ENCODE data around the gene OR2W3. TPM values are rescaled to one million over a fixed set of nuclear protein-coding genes. Genes with fewer than 3 reads are reported as not detected.

Gene OR2W3
- total RNA-seq = not detected

DNA sequence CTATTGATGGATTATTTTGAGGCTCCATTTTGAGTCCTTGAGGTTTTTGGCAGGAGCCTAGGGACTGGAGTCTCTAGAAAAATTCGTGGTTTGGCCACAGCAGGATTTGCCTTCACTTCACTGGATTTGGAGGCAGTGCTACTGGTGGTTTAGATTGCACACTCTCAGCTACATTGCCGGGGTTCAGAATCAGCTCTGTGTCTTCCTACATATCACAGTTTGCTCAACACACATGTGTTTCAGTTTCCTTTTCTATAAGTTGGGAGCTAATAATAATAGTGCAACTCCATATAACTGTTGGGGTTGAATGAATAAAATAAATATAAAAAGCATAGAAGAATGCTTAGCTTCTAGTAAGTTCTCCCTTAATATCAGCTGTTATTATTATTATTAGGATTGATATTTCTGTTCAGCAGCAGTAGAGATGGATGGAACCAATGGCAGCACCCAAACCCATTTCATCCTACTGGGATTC is at the start of gene OR2W3:
Gene OR2W3, plus strand, starts transcription at position 425 of the 475 bp plus-strand sequence. Its CDS starts 0 bp downstream, at position 425.
- DNase-seq (no peak), ATAC-seq (no peak)
- Mint-ChIP-seq H3K27me3 (ENCODE audit: low read depth) (no peaks in the 10 kb centered on the region), H3K4me1 (ENCODE audit: low read depth) (no peaks in the 10 kb centered on the region), H3K9me3 (no peaks in the 10 kb centered on the region), H3K36me3 (ENCODE audit: insufficient read depth) (no peaks in the 10 kb centered on the region), H3K4me3 (no peak within 1 kb of the TSS)

- no peak for ATAC-seq
- Mint-ChIP-seq H3K4me3 (no peak overlapping the region), H3K27me3 (ENCODE audit: low read depth) (no peaks in the 10 kb centered on the region), H3K9me3 (no peaks in the 10 kb centered on the region), H3K36me3 (ENCODE audit: insufficient read depth) (no peaks in the 10 kb centered on the region), H3K4me1 (ENCODE audit: low read depth) (no peaks in the 10 kb centered on the region)
- DNase-seq = no peak
Observed at GRCh38 chr1:247845693-247846017, 49.7 kb upstream of the OR2W3 start.

GRCh38 chr1:247848346-247848745 is 47.0 kb upstream of the OR2W3 start:
- Mint-ChIP-seq H3K36me3 (ENCODE audit: insufficient read depth) (no peaks in the 10 kb centered on the region), H3K4me3 (no peak overlapping the region), H3K9me3 (no peaks in the 10 kb centered on the region), H3K4me1 (ENCODE audit: low read depth) (no peaks in the 10 kb centered on the region), H3K27me3 (ENCODE audit: low read depth) (peaks cover 2% of the 10 kb centered on the region)
- DNase-seq (no peak), ATAC-seq (no peak)

- no peaks in the 10 kb centered on the region for H3K9me3 Mint-ChIP-seq
- ATAC-seq = no peak
- H3K4me3 Mint-ChIP-seq = no peak overlapping the region
- no peak for DNase-seq
- peaks cover 2% of the 10 kb centered on the region for H3K27me3 Mint-ChIP-seq (ENCODE audit: low read depth)
- no peaks in the 10 kb centered on the region for H3K4me1 Mint-ChIP-seq (ENCODE audit: low read depth)
- H3K36me3 Mint-ChIP-seq (ENCODE audit: insufficient read depth) = no peaks in the 10 kb centered on the region
Observed at GRCh38 chr1:247849616-247850015, 45.8 kb upstream of the OR2W3 start.

DNA sequence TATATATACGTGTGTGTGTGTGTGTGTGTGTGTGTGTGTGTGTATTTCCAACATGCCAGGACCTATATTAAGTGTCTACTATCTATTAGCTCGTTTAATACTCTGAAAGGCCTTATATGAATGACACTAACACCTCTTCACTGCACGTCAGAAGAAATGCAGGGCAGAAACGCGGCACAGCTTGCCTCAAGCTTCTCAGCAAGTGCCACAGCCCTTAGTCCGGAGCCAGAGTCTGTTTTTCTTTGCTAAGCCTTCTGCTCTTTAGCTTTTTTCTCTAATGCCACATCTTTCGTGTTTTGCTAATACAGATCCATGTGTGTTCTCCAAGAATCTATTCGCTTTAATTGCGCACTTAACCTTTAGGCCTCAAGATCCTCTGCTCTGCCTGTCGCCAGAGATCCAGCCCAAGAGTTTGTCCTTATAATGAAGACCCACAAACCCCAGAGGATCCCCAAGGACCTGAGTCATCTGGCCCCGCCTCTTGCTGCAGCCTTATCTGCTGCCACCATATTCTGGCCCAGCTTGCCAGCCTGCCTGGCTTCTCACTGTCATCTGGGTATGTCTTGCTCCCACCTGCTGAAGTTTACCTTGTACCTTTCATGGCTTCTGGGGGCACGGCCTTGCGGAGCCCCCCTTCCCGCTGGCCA is 40.4 kb upstream of the OR2W3 start:
- DNase-seq = no peak
- H3K4me3 Mint-ChIP-seq = no peak overlapping the region
- no peaks in the 10 kb centered on the region for H3K9me3 Mint-ChIP-seq
- H3K4me1 Mint-ChIP-seq (ENCODE audit: low read depth) = peaks cover 9% of the 10 kb centered on the region
- ATAC-seq = no peak
- peaks cover 20% of the 10 kb centered on the region for H3K27me3 Mint-ChIP-seq (ENCODE audit: low read depth)
- no peaks in the 10 kb centered on the region for H3K36me3 Mint-ChIP-seq (ENCODE audit: insufficient read depth)

GRCh38 chr1:247855911-247856310 is 39.5 kb upstream of the OR2W3 start:
- DNase-seq (no peak), ATAC-seq (no peak)
- H3K36me3 Mint-ChIP-seq (ENCODE audit: insufficient read depth) = no peaks in the 10 kb centered on the region
- no peaks in the 10 kb centered on the region for H3K9me3 Mint-ChIP-seq
- peaks cover 25% of the 10 kb centered on the region for H3K27me3 Mint-ChIP-seq (ENCODE audit: low read depth)
- peaks cover 9% of the 10 kb centered on the region for H3K4me1 Mint-ChIP-seq (ENCODE audit: low read depth)
- H3K4me3 Mint-ChIP-seq = no peak overlapping the region

GRCh38 chr1:247857069-247857984 is 38.1 kb upstream of the OR2W3 start, which contains the start of gene TRIM58:
TSS of gene TRIM58 (plus strand) at chr1:247857187. CDS start at chr1:247857247, 60 bp downstream.
- Mint-ChIP-seq H3K36me3 (ENCODE audit: insufficient read depth) (no peaks in the 10 kb centered on the region), H3K27me3 (ENCODE audit: low read depth) (peaks cover 30% of the 10 kb centered on the region), H3K4me3 (peak within 1 kb of the TSS; percentile 73), H3K4me1 (ENCODE audit: low read depth) (peaks cover 9% of the 10 kb centered on the region), H3K9me3 (no peaks in the 10 kb centered on the region)
- ATAC-seq (peak; percentile 77 to 83), DNase-seq (no peak)

DNA sequence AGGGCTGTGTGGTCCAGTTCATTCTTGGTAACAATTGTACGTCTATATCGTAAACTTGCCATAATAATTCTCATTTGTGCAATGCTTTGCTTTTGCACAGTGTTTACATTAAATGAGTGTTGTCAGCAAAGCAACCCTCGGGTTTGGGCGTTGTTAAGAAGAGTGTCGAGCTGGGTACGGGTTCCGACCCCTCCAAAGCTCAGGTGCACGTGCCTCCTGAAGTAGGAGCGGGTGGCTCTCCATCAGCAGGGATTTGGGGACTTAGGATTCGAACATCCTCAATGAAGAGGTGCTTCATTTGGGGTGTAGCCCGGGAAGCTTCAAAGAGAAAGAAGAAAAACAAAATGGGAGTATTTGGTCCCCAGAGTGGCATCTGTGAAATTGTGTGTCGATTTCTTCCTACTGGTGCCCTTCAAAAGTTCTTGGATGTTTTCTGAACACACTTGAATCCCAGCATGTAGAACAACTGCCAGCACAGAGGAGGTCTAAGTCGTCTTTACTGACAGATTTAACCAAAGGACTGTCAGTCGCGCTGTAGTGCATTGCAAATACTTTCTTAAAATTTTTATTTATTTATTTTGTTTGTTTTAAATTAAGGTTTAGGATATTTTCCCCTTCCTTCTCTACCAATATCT is 37.3 kb upstream of the OR2W3 start:
- Mint-ChIP-seq H3K9me3 (no peaks in the 10 kb centered on the region), H3K27me3 (ENCODE audit: low read depth) (peaks cover 30% of the 10 kb centered on the region), H3K4me3 (peak overlapping the region; percentile 73), H3K36me3 (ENCODE audit: insufficient read depth) (no peaks in the 10 kb centered on the region), H3K4me1 (ENCODE audit: low read depth) (peaks cover 9% of the 10 kb centered on the region)
- ATAC-seq (peak in 1 of 2 donors; percentile 9), DNase-seq (no peak)

DNA sequence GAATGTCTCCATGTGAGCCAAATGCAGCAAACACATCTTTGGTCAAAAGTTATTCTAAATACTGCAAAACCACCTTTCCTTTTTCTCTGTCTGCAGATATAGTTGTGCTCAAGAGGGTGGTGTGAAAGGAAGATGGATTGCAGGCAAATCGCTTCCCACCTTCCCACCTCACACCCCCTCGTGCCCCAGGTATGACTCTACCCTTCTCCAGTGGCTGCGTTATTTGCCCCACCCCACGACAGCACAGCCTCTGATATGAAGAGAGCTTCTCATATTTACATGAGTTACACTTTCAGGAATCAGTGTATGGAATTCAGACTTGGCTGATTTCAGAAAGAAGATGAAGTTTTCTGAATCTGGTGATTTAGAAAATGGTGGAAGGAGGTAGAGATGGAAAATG is 32.6 kb upstream of the OR2W3 start:
- H3K4me3 Mint-ChIP-seq = no peak overlapping the region
- no peak for DNase-seq
- H3K4me1 Mint-ChIP-seq (ENCODE audit: low read depth) = peaks cover 5% of the 10 kb centered on the region
- no peaks in the 10 kb centered on the region for H3K9me3 Mint-ChIP-seq
- no peak for ATAC-seq
- peaks cover 21% of the 10 kb centered on the region for H3K27me3 Mint-ChIP-seq (ENCODE audit: low read depth)
- H3K36me3 Mint-ChIP-seq (ENCODE audit: insufficient read depth) = no peaks in the 10 kb centered on the region

GRCh38 chr1:247864644-247865043 is 30.7 kb upstream of the OR2W3 start:
- ATAC-seq = no peak
- Mint-ChIP-seq H3K27me3 (ENCODE audit: low read depth) (peaks cover 14% of the 10 kb centered on the region), H3K36me3 (ENCODE audit: insufficient read depth) (no peaks in the 10 kb centered on the region), H3K4me1 (ENCODE audit: low read depth) (no peaks in the 10 kb centered on the region), H3K9me3 (peaks cover 2% of the 10 kb centered on the region), H3K4me3 (no peak overlapping the region)
- DNase-seq = no peak

DNA sequence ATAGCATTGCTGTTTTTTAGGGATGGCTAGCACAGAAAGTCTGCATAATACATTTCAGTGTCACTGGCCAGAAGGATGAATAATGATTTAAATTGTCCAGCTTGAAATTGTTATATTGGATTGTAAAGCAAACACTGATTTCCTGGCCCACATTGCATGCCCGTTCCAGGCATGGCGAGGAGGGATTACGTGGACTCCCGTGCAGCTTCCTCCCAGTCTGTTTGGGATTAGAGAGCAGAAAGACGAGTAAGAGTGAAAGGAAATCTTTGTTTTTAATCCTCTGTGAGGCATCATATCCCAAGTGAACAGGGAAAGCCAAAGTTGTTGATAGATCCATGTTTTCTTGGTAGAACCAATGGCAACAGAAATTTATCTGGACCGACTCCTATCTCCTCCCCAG is 30.0 kb upstream of the OR2W3 start:
- H3K4me3 Mint-ChIP-seq = no peak overlapping the region
- no peaks in the 10 kb centered on the region for H3K36me3 Mint-ChIP-seq (ENCODE audit: insufficient read depth)
- ATAC-seq (no peak), DNase-seq (no peak)
- H3K27me3 Mint-ChIP-seq (ENCODE audit: low read depth) = peaks cover 13% of the 10 kb centered on the region
- no peaks in the 10 kb centered on the region for H3K4me1 Mint-ChIP-seq (ENCODE audit: low read depth)
- peaks cover 3% of the 10 kb centered on the region for H3K9me3 Mint-ChIP-seq

GRCh38 chr1:247883346-247883745 is 12.0 kb upstream of the OR2W3 start:
- no peak for ATAC-seq
- H3K9me3 Mint-ChIP-seq = no peaks in the 10 kb centered on the region

GRCh38 chr1:247884797-247885413 is 10.5 kb upstream of the OR2W3 start:
- H3K9me3 Mint-ChIP-seq = no peaks in the 10 kb centered on the region
- no peaks in the 10 kb centered on the region for H3K27me3 Mint-ChIP-seq (ENCODE audit: low read depth)
- H3K36me3 Mint-ChIP-seq (ENCODE audit: insufficient read depth) = no peaks in the 10 kb centered on the region
- no peak for DNase-seq
- ATAC-seq = no peak
- H3K4me1 Mint-ChIP-seq (ENCODE audit: low read depth) = no peaks in the 10 kb centered on the region
- no peak overlapping the region for H3K4me3 Mint-ChIP-seq

More at GRCh38 chr1:247883346-247883745, 12.0 kb upstream of the OR2W3 start:
- no peaks in the 10 kb centered on the region for H3K27me3 Mint-ChIP-seq (ENCODE audit: low read depth)
- DNase-seq = no peak
- no peak overlapping the region for H3K4me3 Mint-ChIP-seq
- H3K4me1 Mint-ChIP-seq (ENCODE audit: low read depth) = no peaks in the 10 kb centered on the region
- H3K36me3 Mint-ChIP-seq (ENCODE audit: insufficient read depth) = no peaks in the 10 kb centered on the region

DNA sequence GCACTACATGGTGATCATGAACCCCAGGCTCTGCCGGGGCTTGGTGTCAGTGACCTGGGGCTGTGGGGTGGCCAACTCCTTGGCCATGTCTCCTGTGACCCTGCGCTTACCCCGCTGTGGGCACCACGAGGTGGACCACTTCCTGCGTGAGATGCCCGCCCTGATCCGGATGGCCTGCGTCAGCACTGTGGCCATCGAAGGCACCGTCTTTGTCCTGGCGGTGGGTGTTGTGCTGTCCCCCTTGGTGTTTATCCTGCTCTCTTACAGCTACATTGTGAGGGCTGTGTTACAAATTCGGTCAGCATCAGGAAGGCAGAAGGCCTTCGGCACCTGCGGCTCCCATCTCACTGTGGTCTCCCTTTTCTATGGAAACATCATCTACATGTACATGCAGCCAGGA is 589 bp downstream of the OR2W3 start:
- ATAC-seq (no peak), DNase-seq (no peak)
- Mint-ChIP-seq H3K27me3 (ENCODE audit: low read depth) (no peaks in the 10 kb centered on the region), H3K9me3 (no peaks in the 10 kb centered on the region), H3K36me3 (ENCODE audit: insufficient read depth) (no peaks in the 10 kb centered on the region), H3K4me3 (no peak overlapping the region), H3K4me1 (ENCODE audit: low read depth) (no peaks in the 10 kb centered on the region)

Data from activated T-cell treated with anti-CD3 and anti-CD28 coated beads, Interleukin-2, amount 50 U/mL, for 4 hours (primary cell).